HepG2 (cell line): ENCODE results near the gene GLRX2. TPM values are rescaled to one million over a fixed set of nuclear protein-coding genes. Genes with fewer than 3 reads are reported as not detected.
A peak's percentile ranks its signal among the peaks of the same experiment; 100 is the strongest.

ENCODE experiments used
- CCAR2 ChIP-seq: fragments of 200-400 bp; formaldehyde crosslinking; optimal IDR thresholded peaks from 2 replicates; pipeline ENCODE3; 2018; ENCODE audit warnings: low read depth, mild to moderate bottlenecking, low read length, moderate library complexity
- ELF1 ChIP-seq: sonication (generic); formaldehyde crosslinking; IDR thresholded peaks from 2 replicates; pipeline ENCODE4 v1.4.0; 2020; ENCODE audit warnings: missing genetic modification reagents
- HOXA5 ChIP-seq: sonication (generic); formaldehyde crosslinking; IDR thresholded peaks from 2 replicates; pipeline ENCODE4 v1.4.0; 2020; ENCODE audit warnings: missing genetic modification reagents
- KAT8 ChIP-seq: IDR thresholded peaks from 2 replicates; pipeline ENCODE4 v1.6.1; 2016; ENCODE audit warnings: missing genetic modification reagents, missing compliant biosample characterization
- SP5 ChIP-seq: IDR thresholded peaks from 2 replicates; pipeline ENCODE4 v1.6.1; 2016; ENCODE audit warnings: low read depth, borderline replicate concordance
- polyA plus RNA-seq, 8 experiments: library from polyadenylated mRNA; depleted of rRNA in 3 of 8; stranded (reverse) in 7 of 8; unstranded in 1 of 8; fragments of >200 nt; fragmentation: Illumina TruSeq in 4 of 8; extraction: Trizol in 4 of 8; gene quantifications; 2 replicates each; pipeline versions ENCODE4 v1.2.1 to v1.2.3, GENCODE V29; 2011 to 2016; ENCODE audit warnings: low read depth in 4 of 8, missing spikeins in 1 of 8, mixed read lengths in 1 of 8; ENCODE audit not compliant: insufficient read depth in 1 of 8
- total RNA-seq, 5 experiments: library from RNA; depleted of rRNA; stranded (reverse); fragments of >200 nt; fragmentation: Illumina TruSeq; extraction: Trizol; gene quantifications; 2 replicates each; pipeline ENCODE4 v1.2.3, GENCODE V29; 2016; ENCODE audit warnings: low read depth in 1 of 5
- TF ChIP-seq, protein P1 (sequence below), 2 experiments: sonication (generic) in 1 of 2; formaldehyde crosslinking in 1 of 2; IDR thresholded peaks; 2 replicates each; pipeline versions ENCODE4 v1.6.1 to v1.9.0; 2014 to 2022; ENCODE audit warnings: antibody characterized with exemption in 1 of 2, borderline replicate concordance in 1 of 2, inconsistent platforms in 1 of 2, low read depth in 1 of 2, missing genetic modification reagents in 1 of 2
- TF ChIP-seq, protein P2 (sequence below): sonication (generic); formaldehyde crosslinking; conservative IDR thresholded peaks from 2 replicates; pipeline ENCODE4 v1.8.0; 2022; ENCODE audit warnings: mild to moderate bottlenecking, moderate library complexity, missing genetic modification reagents
- TF ChIP-seq, protein P3 (sequence below), 2 experiments: fragments of 450-650 bp in 1 of 2; sonication (generic) in 1 of 2; formaldehyde crosslinking in 1 of 2; IDR thresholded peaks; 2 replicates each; pipeline versions ENCODE4 v1.6.1 to v1.8.0; 2016 to 2022; ENCODE audit warnings: antibody characterized with exemption in 1 of 2, mild to moderate bottlenecking in 1 of 2, missing genetic modification reagents in 1 of 2

Gene GLRX2
- total and polyA plus RNA-seq, 2 of the 13 experiments (the other 11 are each of a cell fraction or from before 2014, with no cell fraction given), result 11.9 to 39.0 TPM

DNA sequence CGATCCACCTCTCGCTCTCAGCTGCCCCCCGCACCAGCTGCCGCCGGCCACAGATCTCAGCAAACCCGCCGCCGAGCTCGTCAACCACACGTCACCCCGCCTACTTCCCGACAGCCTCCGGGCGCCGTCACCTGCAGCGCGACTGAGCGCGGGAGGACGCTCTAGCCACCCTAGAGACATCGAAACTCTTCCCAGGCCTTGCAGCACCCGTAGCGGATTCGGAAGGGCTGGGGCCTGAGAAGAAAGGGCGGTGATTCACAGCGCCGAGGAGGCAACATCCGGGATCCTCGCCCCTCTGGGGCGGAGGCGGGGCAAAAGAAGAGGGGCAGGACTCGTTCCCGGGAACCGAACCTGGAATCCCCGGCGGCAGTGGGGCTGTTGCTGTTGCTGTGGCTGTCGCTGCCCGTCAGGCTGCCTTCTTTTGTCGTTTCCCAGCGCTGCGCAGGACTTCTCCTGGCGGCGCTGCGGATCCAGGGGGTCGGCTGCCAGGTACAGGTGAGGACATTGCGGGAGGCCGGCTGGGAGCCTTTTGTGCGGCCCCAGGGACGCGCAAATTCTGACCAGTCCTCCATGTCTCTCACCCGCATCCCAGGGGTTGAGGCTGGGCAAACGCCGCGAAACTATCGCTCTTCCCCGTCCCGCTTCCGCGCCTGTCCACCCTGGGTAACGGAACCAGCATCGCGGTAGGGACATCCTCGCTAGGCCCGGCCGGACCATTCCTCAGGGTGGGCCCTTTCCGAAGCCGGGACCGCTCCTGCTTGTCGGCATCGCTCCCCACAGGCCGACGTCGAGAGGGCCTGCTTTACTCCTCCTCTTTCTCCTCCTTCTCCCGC lies 45.7 kb downstream of the GLRX2 start, which contains the start of the genes RO60 and UCHL5 (continued):
- TF ChIP-seq, protein P1, sequence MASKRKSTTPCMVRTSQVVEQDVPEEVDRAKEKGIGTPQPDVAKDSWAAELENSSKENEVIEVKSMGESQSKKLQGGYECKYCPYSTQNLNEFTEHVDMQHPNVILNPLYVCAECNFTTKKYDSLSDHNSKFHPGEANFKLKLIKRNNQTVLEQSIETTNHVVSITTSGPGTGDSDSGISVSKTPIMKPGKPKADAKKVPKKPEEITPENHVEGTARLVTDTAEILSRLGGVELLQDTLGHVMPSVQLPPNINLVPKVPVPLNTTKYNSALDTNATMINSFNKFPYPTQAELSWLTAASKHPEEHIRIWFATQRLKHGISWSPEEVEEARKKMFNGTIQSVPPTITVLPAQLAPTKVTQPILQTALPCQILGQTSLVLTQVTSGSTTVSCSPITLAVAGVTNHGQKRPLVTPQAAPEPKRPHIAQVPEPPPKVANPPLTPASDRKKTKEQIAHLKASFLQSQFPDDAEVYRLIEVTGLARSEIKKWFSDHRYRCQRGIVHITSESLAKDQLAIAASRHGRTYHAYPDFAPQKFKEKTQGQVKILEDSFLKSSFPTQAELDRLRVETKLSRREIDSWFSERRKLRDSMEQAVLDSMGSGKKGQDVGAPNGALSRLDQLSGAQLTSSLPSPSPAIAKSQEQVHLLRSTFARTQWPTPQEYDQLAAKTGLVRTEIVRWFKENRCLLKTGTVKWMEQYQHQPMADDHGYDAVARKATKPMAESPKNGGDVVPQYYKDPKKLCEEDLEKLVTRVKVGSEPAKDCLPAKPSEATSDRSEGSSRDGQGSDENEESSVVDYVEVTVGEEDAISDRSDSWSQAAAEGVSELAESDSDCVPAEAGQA (IDR thresholded peaks at IDR 0.05; ENCODE audit: low read depth), result peak; percentile 81
- TF ChIP-seq, protein P1 (CRISPR knock-in tag; IDR thresholded peaks at IDR 0.05; ENCODE audit: borderline replicate concordance), result no peak
- TF ChIP-seq ELF1 (CRISPR knock-in tag) (peak; percentile 93), SP5 (CRISPR knock-in tag) (peak; percentile 80), KAT8 (CRISPR knock-in tag) (peak; percentile 97), CCAR2 (peak; percentile 57), HOXA5 (CRISPR knock-in tag) (peak; percentile 60)
- TF ChIP-seq, protein P2, sequence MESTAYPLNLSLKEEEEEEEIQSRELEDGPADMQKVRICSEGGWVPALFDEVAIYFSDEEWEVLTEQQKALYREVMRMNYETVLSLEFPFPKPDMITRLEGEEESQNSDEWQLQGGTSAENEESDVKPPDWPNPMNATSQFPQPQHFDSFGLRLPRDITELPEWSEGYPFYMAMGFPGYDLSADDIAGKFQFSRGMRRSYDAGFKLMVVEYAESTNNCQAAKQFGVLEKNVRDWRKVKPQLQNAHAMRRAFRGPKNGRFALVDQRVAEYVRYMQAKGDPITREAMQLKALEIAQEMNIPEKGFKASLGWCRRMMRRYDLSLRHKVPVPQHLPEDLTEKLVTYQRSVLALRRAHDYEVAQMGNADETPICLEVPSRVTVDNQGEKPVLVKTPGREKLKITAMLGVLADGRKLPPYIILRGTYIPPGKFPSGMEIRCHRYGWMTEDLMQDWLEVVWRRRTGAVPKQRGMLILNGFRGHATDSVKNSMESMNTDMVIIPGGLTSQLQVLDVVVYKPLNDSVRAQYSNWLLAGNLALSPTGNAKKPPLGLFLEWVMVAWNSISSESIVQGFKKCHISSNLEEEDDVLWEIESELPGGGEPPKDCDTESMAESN (CRISPR knock-in tag), result peak; percentile 99
- TF ChIP-seq, protein P3, sequence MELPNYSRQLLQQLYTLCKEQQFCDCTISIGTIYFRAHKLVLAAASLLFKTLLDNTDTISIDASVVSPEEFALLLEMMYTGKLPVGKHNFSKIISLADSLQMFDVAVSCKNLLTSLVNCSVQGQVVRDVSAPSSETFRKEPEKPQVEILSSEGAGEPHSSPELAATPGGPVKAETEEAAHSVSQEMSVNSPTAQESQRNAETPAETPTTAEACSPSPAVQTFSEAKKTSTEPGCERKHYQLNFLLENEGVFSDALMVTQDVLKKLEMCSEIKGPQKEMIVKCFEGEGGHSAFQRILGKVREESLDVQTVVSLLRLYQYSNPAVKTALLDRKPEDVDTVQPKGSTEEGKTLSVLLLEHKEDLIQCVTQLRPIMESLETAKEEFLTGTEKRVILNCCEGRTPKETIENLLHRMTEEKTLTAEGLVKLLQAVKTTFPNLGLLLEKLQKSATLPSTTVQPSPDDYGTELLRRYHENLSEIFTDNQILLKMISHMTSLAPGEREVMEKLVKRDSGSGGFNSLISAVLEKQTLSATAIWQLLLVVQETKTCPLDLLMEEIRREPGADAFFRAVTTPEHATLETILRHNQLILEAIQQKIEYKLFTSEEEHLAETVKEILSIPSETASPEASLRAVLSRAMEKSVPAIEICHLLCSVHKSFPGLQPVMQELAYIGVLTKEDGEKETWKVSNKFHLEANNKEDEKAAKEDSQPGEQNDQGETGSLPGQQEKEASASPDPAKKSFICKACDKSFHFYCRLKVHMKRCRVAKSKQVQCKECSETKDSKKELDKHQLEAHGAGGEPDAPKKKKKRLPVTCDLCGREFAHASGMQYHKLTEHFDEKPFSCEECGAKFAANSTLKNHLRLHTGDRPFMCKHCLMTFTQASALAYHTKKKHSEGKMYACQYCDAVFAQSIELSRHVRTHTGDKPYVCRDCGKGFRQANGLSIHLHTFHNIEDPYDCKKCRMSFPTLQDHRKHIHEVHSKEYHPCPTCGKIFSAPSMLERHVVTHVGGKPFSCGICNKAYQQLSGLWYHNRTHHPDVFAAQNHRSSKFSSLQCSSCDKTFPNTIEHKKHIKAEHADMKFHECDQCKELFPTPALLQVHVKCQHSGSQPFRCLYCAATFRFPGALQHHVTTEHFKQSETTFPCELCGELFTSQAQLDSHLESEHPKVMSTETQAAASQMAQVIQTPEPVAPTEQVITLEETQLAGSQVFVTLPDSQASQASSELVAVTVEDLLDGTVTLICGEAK (IDR thresholded peaks at IDR 0.05), result no peak
- TF ChIP-seq, protein P3 (CRISPR knock-in tag; IDR thresholded peaks at IDR 0.05), result peak; percentile 62
